ENCODE results near the gene RMC1. TPM values are rescaled to one million over a fixed set of nuclear protein-coding genes. Genes with fewer than 3 reads are reported as not detected.

Gene RMC1
- total RNA-seq, 2 donors from 2014 or later = 16.8 to 27.5 TPM

GRCh38 chr18:23539296-23539695 lies 36.0 kb downstream of the RMC1 start:
- no peak for ATAC-seq (ENCODE audit: insufficient number of reproducible peaks, low FRiP score, low read depth)
- no peak for DNase-seq (ENCODE audit: low spot score)
- H3K27ac ChIP-seq = no peak overlapping the region
- no peak for TF ChIP-seq CTCF (IDR thresholded peaks at IDR 0.05)
- no peaks in the 10 kb centered on the region for H3K27me3 ChIP-seq (replicated peaks; ENCODE audit: insufficient read depth)
- H3K4me1 ChIP-seq (ENCODE audit: control insufficient read depth in 1 of 2, low read depth in 2 of 2) = no peaks in the 10 kb centered on the region
- no peak overlapping the region for H3K4me3 ChIP-seq
- no peaks in the 10 kb centered on the region for H3K9me3 ChIP-seq
- peaks cover 92% of the 10 kb centered on the region for H3K36me3 ChIP-seq

GRCh38 chr18:23539911-23540525 lies 36.7 kb downstream of the RMC1 start:
- Histone ChIP-seq H3K4me3 (no peak overlapping the region), H3K27ac (no peak overlapping the region), H3K4me1 (ENCODE audit: control insufficient read depth in 1 of 2, low read depth in 2 of 2) (no peaks in the 10 kb centered on the region), H3K27me3 (replicated peaks; ENCODE audit: insufficient read depth) (no peaks in the 10 kb centered on the region), H3K36me3 (peaks cover 85% of the 10 kb centered on the region), H3K9me3 (no peaks in the 10 kb centered on the region)
- no peak for DNase-seq (ENCODE audit: low spot score)
- no peak for TF ChIP-seq CTCF (IDR thresholded peaks at IDR 0.05)
- no peak for ATAC-seq (ENCODE audit: insufficient number of reproducible peaks, low FRiP score, low read depth)

GRCh38 chr18:23540867-23541266 lies 37.6 kb downstream of the RMC1 start:
- no peak overlapping the region for H3K27ac ChIP-seq

GRCh38 chr18:23541349-23542093 lies 38.2 kb downstream of the RMC1 start:
- DNase-seq (ENCODE audit: low spot score) (no peak), ATAC-seq (ENCODE audit: insufficient number of reproducible peaks, low FRiP score, low read depth) (no peak)
- Histone ChIP-seq H3K9me3 (no peaks in the 10 kb centered on the region), H3K27ac (no peak overlapping the region), H3K27me3 (replicated peaks; ENCODE audit: insufficient read depth) (no peaks in the 10 kb centered on the region), H3K4me1 (ENCODE audit: control insufficient read depth in 1 of 2, low read depth in 2 of 2) (no peaks in the 10 kb centered on the region), H3K36me3 (peaks cover 82% of the 10 kb centered on the region), H3K4me3 (no peak overlapping the region)
- TF ChIP-seq CTCF (IDR thresholded peaks at IDR 0.05) = no peak

More at GRCh38 chr18:23540867-23541266, 37.6 kb downstream of the RMC1 start:
- Histone ChIP-seq H3K9me3 (no peaks in the 10 kb centered on the region), H3K4me1 (ENCODE audit: control insufficient read depth in 1 of 2, low read depth in 2 of 2) (no peaks in the 10 kb centered on the region), H3K36me3 (peaks cover 86% of the 10 kb centered on the region), H3K27me3 (replicated peaks; ENCODE audit: insufficient read depth) (no peaks in the 10 kb centered on the region), H3K4me3 (no peak overlapping the region)
- no peak for TF ChIP-seq CTCF (IDR thresholded peaks at IDR 0.05)
- DNase-seq (ENCODE audit: low spot score) (no peak), ATAC-seq (ENCODE audit: insufficient number of reproducible peaks, low FRiP score, low read depth) (no peak)

GRCh38 chr18:23542461-23542860 lies 39.1 kb downstream of the RMC1 start:
- Histone ChIP-seq H3K36me3 (peaks cover 73% of the 10 kb centered on the region), H3K9me3 (no peaks in the 10 kb centered on the region), H3K4me1 (ENCODE audit: control insufficient read depth in 1 of 2, low read depth in 2 of 2) (no peaks in the 10 kb centered on the region), H3K27me3 (replicated peaks; ENCODE audit: insufficient read depth) (no peaks in the 10 kb centered on the region), H3K4me3 (no peak overlapping the region), H3K27ac (no peak overlapping the region)
- no peak for TF ChIP-seq CTCF (IDR thresholded peaks at IDR 0.05)
- DNase-seq (ENCODE audit: low spot score) (no peak), ATAC-seq (ENCODE audit: insufficient number of reproducible peaks, low FRiP score, low read depth) (no peak)

Measured in thoracic aorta (tissue), 2 donors.